ENCODE measurements around the gene INPP5A.

- TF ChIP-seq CTCF (conservative IDR thresholded peaks at IDR 0.05; ENCODE audit: low read depth, low read length) (no peak), EZH2phosphoT487 (IDR thresholded peaks at IDR 0.05; ENCODE audit: borderline replicate concordance, low read length) (no peak)
Observed at GRCh38 chr10:132786476-132786883, 248.9 kb downstream of the INPP5A start.

Measured in PC-3 (cell line).